HL-60 (cell line): Measurements from ENCODE around the gene TMEM25.

Experiments used
- GABPA ChIP-seq: IDR thresholded peaks from 2 replicates; pipeline ENCODE4 v1.6.1; 2012; ENCODE audit warnings: low read depth
- TF ChIP-seq, protein P1 (sequence below): IDR thresholded peaks from one replicate; pipeline ENCODE4 v1.5.1; 2011; ENCODE audit warnings: low read length, control low read depth, inconsistent platforms; ENCODE audit not compliant: insufficient read depth

DNA sequence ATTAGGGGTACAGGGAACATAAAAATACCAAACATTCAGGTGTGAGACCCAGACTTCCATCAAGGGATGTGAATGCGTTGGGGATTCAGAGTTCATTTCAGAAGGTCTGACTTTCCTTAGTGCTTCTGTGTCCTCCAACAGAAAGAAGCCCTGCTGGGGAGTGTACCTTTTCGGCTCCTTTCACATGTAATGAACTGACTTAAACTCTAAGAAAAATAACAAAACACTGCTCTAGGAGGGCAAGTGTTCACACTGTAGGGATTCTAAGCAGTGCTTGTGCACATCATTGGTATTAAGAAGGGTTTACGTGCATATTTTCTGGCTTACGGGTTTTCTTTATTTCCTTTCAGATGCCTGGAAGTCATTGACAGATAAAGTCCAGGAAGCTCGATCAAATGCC, 19.4 kb upstream of the TMEM25 start:
- no peak for TF ChIP-seq GABPA
- TF ChIP-seq, protein P1, sequence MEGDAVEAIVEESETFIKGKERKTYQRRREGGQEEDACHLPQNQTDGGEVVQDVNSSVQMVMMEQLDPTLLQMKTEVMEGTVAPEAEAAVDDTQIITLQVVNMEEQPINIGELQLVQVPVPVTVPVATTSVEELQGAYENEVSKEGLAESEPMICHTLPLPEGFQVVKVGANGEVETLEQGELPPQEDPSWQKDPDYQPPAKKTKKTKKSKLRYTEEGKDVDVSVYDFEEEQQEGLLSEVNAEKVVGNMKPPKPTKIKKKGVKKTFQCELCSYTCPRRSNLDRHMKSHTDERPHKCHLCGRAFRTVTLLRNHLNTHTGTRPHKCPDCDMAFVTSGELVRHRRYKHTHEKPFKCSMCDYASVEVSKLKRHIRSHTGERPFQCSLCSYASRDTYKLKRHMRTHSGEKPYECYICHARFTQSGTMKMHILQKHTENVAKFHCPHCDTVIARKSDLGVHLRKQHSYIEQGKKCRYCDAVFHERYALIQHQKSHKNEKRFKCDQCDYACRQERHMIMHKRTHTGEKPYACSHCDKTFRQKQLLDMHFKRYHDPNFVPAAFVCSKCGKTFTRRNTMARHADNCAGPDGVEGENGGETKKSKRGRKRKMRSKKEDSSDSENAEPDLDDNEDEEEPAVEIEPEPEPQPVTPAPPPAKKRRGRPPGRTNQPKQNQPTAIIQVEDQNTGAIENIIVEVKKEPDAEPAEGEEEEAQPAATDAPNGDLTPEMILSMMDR = no peak
